Transverse colon (tissue), 4 donors: ENCODE data around the gene ITM2C. TPM values are rescaled to one million over a fixed set of nuclear protein-coding genes. Genes with fewer than 3 reads are reported as not detected.

Experiments
- DNase-seq: peaks from one replicate; pipeline ENCODE4 v3.0.0-alpha.2; 2019
- H3K27ac ChIP-seq, 4 donors: fragments of 200-600 bp; sonication (generic); 2 replicates each; pipeline ENCODE4 v1.5.1; 2016 to 2018; ENCODE audit warnings: inconsistent platforms in 4 of 4
- H3K27me3 ChIP-seq: fragments of 200-600 bp; sonication (generic); 2 replicates; pipeline ENCODE4 v1.5.1; 2017; ENCODE audit warnings: inconsistent platforms
- H3K36me3 ChIP-seq, 4 donors: fragments of 200-600 bp; sonication (generic); 2 replicates each; pipeline ENCODE4 v1.5.1; 2017 to 2019; ENCODE audit warnings: inconsistent platforms in 4 of 4
- H3K4me1 ChIP-seq, 4 donors: fragments of 200-600 bp; sonication (generic); 2 replicates each; pipeline ENCODE4 v1.5.1; 2017 to 2020; ENCODE audit warnings: inconsistent platforms in 4 of 4
- H3K4me3 ChIP-seq, 4 donors: fragments of 200-600 bp; sonication (generic); 1 replicate in 1 of 4; 2 replicates in 3 of 4; pipeline versions ENCODE4 v1.5.1 to v1.6.1; 2017 to 2019; ENCODE audit warnings: inconsistent platforms in 4 of 4
- H3K9me3 ChIP-seq, 2 donors: fragments of 200-600 bp; sonication (generic); 2 replicates each; pipeline ENCODE4 v1.5.1; 2017 to 2019; ENCODE audit warnings: inconsistent platforms in 2 of 2
- EP300 ChIP-seq: sonication (generic); formaldehyde crosslinking; IDR thresholded peaks from one replicate; pipeline ENCODE4 v1.6.1; 2017; ENCODE audit warnings: antibody characterized with exemption, low read depth
- POLR2A ChIP-seq: fragments of 450-650 bp; IDR thresholded peaks from one replicate; pipeline ENCODE4 v1.6.1; 2016; ENCODE audit warnings: antibody characterized with exemption, mild to moderate bottlenecking, moderate library complexity
- POLR2AphosphoS5 ChIP-seq, 3 donors: sonication (generic); formaldehyde crosslinking; IDR thresholded peaks; one replicate each; pipeline ENCODE4 v1.6.1; 2016; ENCODE audit warnings: antibody characterized with exemption in 3 of 3
- WGBS, 2 donors: methylation state at CpG; one replicate each; pipeline ENCODE4 v1.1.5; 2018; ENCODE audit warnings: low coverage in 1 of 2; 5-methylcytosine and 5-hydroxymethylcytosine counted together
- in situ Hi-C, 4 donors: fragments of 200-750 bp; cut with MboI; loops; one replicate each; pipeline versions ENCODE4 v1.15.0 to v1.15.1; 2017; ENCODE audit warnings: low sequenced_read_pairs in 3 of 4, low pct_ligation_motif_present in 1 of 4, low pct_unique_long_range_greater_than_20kb in 1 of 4
- intact Hi-C: fragments of 100-400 bp; cut with DNase I; formaldehyde crosslinking; loops from one replicate; pipeline ENCODE4 v1.15.1; 2023; ENCODE audit warnings: low total_unique reads
- total RNA-seq, 4 donors: library from RNA; depleted of rRNA; stranded (reverse); fragments of >200 nt; gene quantifications; one replicate each; pipeline ENCODE4 v1.1.0, GENCODE V29; 2016
- TF ChIP-seq, protein P1 (sequence below), 5 experiments: fragments of 200-600 bp in 3 of 5; fragments of 450-650 bp in 2 of 5; sonication (generic) in 3 of 5; IDR thresholded peaks; 1 replicate in 2 of 5; 2 replicates in 3 of 5; pipeline ENCODE4 v1.5.1; 2016 to 2017; ENCODE audit warnings: antibody characterized with exemption in 5 of 5, inconsistent platforms in 3 of 5, mild to moderate bottlenecking in 2 of 5, moderate library complexity in 1 of 5

ITM2C gene
- total RNA-seq, 4 donors from 2014 or later = 911 to 2,535 (median 1,776) TPM

DNA sequence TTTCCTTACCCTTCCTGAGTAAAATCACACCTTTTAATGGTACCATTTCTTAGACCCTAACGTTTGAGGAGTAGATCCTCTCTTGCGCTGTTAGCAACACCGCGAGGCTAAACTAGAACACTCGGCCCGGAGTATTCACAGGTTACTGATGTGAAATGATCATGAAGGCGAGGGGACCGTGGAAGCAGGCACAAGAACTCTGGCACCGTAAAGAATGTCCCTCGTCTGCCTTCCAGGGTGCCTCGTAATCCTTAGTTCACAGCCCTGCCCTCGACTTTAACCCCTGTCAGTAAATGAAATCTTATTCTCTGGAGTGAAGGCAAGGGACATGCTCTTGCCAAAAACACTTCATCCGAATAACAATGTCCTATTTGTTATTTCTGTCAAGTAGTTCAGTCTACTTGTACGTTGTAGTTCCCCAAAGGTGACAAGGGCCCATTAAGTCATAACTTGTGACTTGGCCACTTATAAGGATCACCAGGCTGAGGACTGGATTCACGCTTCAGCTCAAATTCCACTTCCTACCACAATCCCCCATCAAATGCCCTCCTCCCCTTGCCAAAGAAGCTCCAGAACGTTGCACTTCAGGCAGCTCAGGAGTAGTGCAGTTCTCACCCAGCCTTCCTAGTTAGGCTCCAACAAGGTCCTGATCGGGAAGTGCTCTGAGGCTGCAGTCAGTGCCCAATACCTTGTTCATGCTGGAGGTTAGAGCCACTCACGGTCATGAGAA, 43.3 kb upstream of the ITM2C start:
- Histone ChIP-seq H3K27me3 (peaks cover 7% of the 10 kb centered on the region), H3K36me3 (peaks cover 0 to 22% (median 6%) of the 10 kb centered on the region in 4 donors), H3K4me3 (no peak overlapping the region), H3K27ac (no peak overlapping the region), H3K4me1 (peaks cover 0 to 7% (median 3%) of the 10 kb centered on the region in 4 donors), H3K9me3 (no peaks in the 10 kb centered on the region)
- intact Hi-C loops (no loop called here), in situ Hi-C loops (loop anchor here in 2 of 4 donors (10.0 to 25.0 kb wide), 3 partner anchors 109 to 616 kb away; partner anchors contain the start of gene CAB39 (in 1 of the 2))
- TF ChIP-seq POLR2AphosphoS5 (IDR thresholded peaks at IDR 0.05) (no peak), POLR2A (no peak), EP300 (no peak)
- TF ChIP-seq, protein P1, sequence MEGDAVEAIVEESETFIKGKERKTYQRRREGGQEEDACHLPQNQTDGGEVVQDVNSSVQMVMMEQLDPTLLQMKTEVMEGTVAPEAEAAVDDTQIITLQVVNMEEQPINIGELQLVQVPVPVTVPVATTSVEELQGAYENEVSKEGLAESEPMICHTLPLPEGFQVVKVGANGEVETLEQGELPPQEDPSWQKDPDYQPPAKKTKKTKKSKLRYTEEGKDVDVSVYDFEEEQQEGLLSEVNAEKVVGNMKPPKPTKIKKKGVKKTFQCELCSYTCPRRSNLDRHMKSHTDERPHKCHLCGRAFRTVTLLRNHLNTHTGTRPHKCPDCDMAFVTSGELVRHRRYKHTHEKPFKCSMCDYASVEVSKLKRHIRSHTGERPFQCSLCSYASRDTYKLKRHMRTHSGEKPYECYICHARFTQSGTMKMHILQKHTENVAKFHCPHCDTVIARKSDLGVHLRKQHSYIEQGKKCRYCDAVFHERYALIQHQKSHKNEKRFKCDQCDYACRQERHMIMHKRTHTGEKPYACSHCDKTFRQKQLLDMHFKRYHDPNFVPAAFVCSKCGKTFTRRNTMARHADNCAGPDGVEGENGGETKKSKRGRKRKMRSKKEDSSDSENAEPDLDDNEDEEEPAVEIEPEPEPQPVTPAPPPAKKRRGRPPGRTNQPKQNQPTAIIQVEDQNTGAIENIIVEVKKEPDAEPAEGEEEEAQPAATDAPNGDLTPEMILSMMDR (IDR thresholded peaks at IDR 0.05) = no peak
- WGBS, 2 donors = 67 to 76% methylated on average over 6 to 18 of the region's 18 CpGs
- DNase-seq = no peak

GRCh38 chr2:230821991-230822520, 42.7 kb upstream of the ITM2C start:
- TF ChIP-seq POLR2A (no peak), POLR2AphosphoS5 (IDR thresholded peaks at IDR 0.05) (no peak), EP300 (no peak)
- TF ChIP-seq, protein P1 (IDR thresholded peaks at IDR 0.05) = no peak
- Histone ChIP-seq H3K27me3 (peaks cover 13% of the 10 kb centered on the region), H3K36me3 (peaks cover 0 to 17% (median 6%) of the 10 kb centered on the region in 4 donors), H3K9me3 (no peaks in the 10 kb centered on the region), H3K27ac (no peak overlapping the region), H3K4me3 (no peak overlapping the region), H3K4me1 (peaks cover 0 to 7% (median 3%) of the 10 kb centered on the region in 4 donors)
- in situ Hi-C loops (loop anchor here in 2 of 4 donors (10.0 to 25.0 kb wide), 3 partner anchors 110 to 615 kb away; partner anchors contain the start of gene CAB39 (in 1 of the 2)), intact Hi-C loops (no loop called here)
- DNase-seq = no peak
- WGBS, 2 donors = 91% methylated on average over 13 of the region's 13 CpGs; no CpG with 5 or more reads in 1 of the 2 donors

DNA sequence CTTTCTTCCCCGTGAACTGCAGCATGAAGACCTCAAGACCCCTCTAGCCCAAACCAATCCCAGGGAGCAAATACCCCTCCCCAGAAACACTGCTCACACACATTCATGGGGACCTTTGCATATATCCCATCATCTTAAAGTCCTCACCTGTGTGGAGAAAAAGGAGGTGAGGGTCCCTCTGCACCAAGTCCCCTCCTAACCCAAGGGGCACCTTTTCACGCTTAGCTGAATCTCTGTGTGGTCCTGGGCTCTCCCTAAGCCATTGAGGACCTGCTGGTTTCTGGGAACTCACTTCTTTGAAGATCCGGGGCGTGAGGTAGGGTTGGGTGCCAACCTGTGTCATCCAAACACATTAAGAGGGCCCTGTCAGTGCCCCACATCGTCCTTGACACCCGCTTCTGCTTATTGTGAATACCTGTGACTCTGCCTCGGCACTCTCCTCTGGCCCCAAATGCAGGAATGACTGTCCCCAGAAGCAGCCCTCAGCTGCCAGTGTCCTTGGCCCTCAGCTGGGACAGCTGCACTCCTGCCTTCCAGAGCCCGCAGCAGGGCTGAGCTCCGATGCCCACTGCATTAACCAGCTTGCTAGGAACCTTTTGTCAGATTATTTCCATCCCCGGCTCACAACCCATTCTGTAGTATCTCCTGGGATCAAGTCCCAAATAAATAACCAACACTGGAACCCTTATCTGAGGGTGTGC, 41.3 kb upstream of the ITM2C start:
- DNase-seq = no peak
- TF ChIP-seq, protein P1 (IDR thresholded peaks at IDR 0.05) = no peak
- TF ChIP-seq EP300 (no peak), POLR2AphosphoS5 (IDR thresholded peaks at IDR 0.05) (no peak), POLR2A (no peak)
- H3K27me3 ChIP-seq = peaks cover 27% of the 10 kb centered on the region
- H3K4me1 ChIP-seq = peaks cover 0 to 14% (median 10%) of the 10 kb centered on the region in 4 donors
- no peak overlapping the region for H3K4me3 ChIP-seq
- in situ Hi-C loops (loop anchor here in 2 of 4 donors (10.0 to 25.0 kb wide), 3 partner anchors 111 to 614 kb away; partner anchors contain the start of gene CAB39 (in 1 of the 2)), intact Hi-C loops (no loop called here)
- WGBS, 2 donors = 74% methylated on average over 10 of the region's 10 CpGs; no CpG with 5 or more reads in 1 of the 2 donors
- H3K9me3 ChIP-seq = no peaks in the 10 kb centered on the region
- H3K36me3 ChIP-seq = peaks cover 0 to 7% (median 2%) of the 10 kb centered on the region in 4 donors
- H3K27ac ChIP-seq = no peak overlapping the region
